H1 (cell line): Measurements from ENCODE around the gene LBX1. TPM values are rescaled to one million over a fixed set of nuclear protein-coding genes. Genes with fewer than 3 reads are reported as not detected.

Experiments used
- ASH2L ChIP-seq: fragments of 200-600, 300-600 bp; sonication (generic); IDR thresholded peaks from one replicate; pipeline ENCODE4 v1.7.1; 2017; ENCODE audit warnings: low read length
- CHD2 ChIP-seq: IDR thresholded peaks from 2 replicates; pipeline ENCODE4 v1.6.1; 2012; ENCODE audit warnings: low read length, improper control_type of control experiment
- EGR1 ChIP-seq: IDR thresholded peaks from 2 replicates; pipeline ENCODE4 v1.6.1; 2011; ENCODE audit warnings: low read depth, low read length, borderline replicate concordance
- PHF8 ChIP-seq: fragments of 200-600 bp; sonication (generic); conservative IDR thresholded peaks from 2 replicates; pipeline ENCODE4 v1.7.1; 2012; ENCODE audit warnings: low read depth, mild to moderate bottlenecking, inconsistent platforms, low read length, moderate library complexity
- RFX5 ChIP-seq: IDR thresholded peaks from 2 replicates; pipeline ENCODE4 v1.6.1; 2011; ENCODE audit warnings: low read depth, low read length, improper control_type of control experiment, borderline replicate concordance
- ZNF274 ChIP-seq: IDR thresholded peaks from 2 replicates; pipeline ENCODE4 v1.7.0; 2012; ENCODE audit warnings: low read length, borderline replicate concordance; ENCODE audit errors: extremely low read depth
- polyA plus RNA-seq, 7 experiments: library from polyadenylated mRNA; depleted of rRNA in 3 of 7; stranded (reverse) in 5 of 7; unstranded in 2 of 7; fragments of >200 nt in 5 of 7; fragments of 200-250 nt in 2 of 7; gene quantifications; 1 replicate in 5 of 7; 2 replicates in 1 of 7; 4 replicates in 1 of 7; pipeline versions ENCODE4 v1.2.1 to v1.2.3, GENCODE V29; 2011 to 2013; ENCODE audit warnings: missing spikeins in 2 of 7, mixed read lengths in 2 of 7
- total RNA-seq: library from RNA; stranded (reverse); fragmentation: NEBNext Ultra II Directional; extraction: Animal tissue kit (Norgen Biotek cat#: 25700); gene quantifications from 2 replicates; pipeline ENCODE4 v1.2.1, GENCODE V29; 2021
- TF ChIP-seq, protein P1 (sequence below), 3 experiments: IDR thresholded peaks; 1 replicate in 2 of 3; 2 replicates in 1 of 3; pipeline versions ENCODE4 v1.5.1 to v1.6.1; 2011; ENCODE audit warnings: low read length in 3 of 3, mild to moderate bottlenecking in 3 of 3, inconsistent platforms in 2 of 3, low read depth in 1 of 3, moderate library complexity in 1 of 3; ENCODE audit not compliant: insufficient read depth in 1 of 3; ENCODE audit errors: control extremely low read depth in 1 of 3
- TF ChIP-seq, protein P2 (sequence below): fragments of 300-600 bp; sonication (generic); IDR thresholded peaks from 2 replicates; pipeline ENCODE4 v1.7.1; 2012; ENCODE audit warnings: low read length, moderate library complexity, mild to moderate bottlenecking, inconsistent platforms; ENCODE audit not compliant: insufficient replicate concordance

LBX1 gene
- total and polyA plus RNA-seq, 2 of the 8 experiments (the other 6 are each of a cell fraction or from before 2014, with no cell fraction given): not detected

DNA sequence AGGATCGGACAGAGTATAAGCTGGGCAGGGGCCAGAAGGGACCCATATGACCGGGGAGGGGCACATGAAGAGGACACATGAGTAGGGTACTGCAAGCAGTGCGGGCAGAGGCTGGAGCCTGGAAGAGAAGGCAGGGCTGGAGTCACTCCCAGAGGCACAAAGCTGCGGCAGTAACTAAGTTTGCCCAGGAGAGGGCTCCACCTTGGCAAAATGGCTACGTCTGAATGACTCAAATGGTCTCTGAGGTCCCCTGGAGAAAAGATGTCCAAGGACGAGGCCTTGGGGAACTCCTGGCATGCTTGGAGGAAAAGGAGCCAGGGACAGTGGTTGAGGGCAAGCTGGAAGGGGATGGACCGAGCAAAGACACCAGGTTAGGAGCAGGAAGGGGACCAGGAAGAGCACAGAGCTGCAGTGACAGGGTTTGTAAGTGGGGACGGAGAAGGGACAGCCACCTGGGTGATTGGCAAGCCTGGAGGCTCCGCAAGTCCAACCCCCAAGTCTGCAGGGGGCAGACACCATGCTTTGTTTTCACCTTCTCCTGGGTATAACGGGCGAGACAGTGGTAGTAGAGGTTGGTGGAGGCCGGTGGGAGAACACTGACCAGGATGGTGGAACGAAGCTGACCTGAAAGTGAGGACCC is 43.1 kb upstream of the LBX1 start (continued):
- TF ChIP-seq, protein P1, sequence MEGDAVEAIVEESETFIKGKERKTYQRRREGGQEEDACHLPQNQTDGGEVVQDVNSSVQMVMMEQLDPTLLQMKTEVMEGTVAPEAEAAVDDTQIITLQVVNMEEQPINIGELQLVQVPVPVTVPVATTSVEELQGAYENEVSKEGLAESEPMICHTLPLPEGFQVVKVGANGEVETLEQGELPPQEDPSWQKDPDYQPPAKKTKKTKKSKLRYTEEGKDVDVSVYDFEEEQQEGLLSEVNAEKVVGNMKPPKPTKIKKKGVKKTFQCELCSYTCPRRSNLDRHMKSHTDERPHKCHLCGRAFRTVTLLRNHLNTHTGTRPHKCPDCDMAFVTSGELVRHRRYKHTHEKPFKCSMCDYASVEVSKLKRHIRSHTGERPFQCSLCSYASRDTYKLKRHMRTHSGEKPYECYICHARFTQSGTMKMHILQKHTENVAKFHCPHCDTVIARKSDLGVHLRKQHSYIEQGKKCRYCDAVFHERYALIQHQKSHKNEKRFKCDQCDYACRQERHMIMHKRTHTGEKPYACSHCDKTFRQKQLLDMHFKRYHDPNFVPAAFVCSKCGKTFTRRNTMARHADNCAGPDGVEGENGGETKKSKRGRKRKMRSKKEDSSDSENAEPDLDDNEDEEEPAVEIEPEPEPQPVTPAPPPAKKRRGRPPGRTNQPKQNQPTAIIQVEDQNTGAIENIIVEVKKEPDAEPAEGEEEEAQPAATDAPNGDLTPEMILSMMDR (IDR thresholded peaks at IDR 0.05; ENCODE audit: control extremely low read depth in 1 of 3, insufficient read depth in 1 of 3, low read depth in 1 of 3, low read length in 3 of 3): peak; percentile 80 to 93 (median 82)
- TF ChIP-seq CHD2 (no peak), EGR1 (no peak), ZNF274 (no peak), PHF8 (no peak), RFX5 (no peak), ASH2L (no peak)
- TF ChIP-seq, protein P2, sequence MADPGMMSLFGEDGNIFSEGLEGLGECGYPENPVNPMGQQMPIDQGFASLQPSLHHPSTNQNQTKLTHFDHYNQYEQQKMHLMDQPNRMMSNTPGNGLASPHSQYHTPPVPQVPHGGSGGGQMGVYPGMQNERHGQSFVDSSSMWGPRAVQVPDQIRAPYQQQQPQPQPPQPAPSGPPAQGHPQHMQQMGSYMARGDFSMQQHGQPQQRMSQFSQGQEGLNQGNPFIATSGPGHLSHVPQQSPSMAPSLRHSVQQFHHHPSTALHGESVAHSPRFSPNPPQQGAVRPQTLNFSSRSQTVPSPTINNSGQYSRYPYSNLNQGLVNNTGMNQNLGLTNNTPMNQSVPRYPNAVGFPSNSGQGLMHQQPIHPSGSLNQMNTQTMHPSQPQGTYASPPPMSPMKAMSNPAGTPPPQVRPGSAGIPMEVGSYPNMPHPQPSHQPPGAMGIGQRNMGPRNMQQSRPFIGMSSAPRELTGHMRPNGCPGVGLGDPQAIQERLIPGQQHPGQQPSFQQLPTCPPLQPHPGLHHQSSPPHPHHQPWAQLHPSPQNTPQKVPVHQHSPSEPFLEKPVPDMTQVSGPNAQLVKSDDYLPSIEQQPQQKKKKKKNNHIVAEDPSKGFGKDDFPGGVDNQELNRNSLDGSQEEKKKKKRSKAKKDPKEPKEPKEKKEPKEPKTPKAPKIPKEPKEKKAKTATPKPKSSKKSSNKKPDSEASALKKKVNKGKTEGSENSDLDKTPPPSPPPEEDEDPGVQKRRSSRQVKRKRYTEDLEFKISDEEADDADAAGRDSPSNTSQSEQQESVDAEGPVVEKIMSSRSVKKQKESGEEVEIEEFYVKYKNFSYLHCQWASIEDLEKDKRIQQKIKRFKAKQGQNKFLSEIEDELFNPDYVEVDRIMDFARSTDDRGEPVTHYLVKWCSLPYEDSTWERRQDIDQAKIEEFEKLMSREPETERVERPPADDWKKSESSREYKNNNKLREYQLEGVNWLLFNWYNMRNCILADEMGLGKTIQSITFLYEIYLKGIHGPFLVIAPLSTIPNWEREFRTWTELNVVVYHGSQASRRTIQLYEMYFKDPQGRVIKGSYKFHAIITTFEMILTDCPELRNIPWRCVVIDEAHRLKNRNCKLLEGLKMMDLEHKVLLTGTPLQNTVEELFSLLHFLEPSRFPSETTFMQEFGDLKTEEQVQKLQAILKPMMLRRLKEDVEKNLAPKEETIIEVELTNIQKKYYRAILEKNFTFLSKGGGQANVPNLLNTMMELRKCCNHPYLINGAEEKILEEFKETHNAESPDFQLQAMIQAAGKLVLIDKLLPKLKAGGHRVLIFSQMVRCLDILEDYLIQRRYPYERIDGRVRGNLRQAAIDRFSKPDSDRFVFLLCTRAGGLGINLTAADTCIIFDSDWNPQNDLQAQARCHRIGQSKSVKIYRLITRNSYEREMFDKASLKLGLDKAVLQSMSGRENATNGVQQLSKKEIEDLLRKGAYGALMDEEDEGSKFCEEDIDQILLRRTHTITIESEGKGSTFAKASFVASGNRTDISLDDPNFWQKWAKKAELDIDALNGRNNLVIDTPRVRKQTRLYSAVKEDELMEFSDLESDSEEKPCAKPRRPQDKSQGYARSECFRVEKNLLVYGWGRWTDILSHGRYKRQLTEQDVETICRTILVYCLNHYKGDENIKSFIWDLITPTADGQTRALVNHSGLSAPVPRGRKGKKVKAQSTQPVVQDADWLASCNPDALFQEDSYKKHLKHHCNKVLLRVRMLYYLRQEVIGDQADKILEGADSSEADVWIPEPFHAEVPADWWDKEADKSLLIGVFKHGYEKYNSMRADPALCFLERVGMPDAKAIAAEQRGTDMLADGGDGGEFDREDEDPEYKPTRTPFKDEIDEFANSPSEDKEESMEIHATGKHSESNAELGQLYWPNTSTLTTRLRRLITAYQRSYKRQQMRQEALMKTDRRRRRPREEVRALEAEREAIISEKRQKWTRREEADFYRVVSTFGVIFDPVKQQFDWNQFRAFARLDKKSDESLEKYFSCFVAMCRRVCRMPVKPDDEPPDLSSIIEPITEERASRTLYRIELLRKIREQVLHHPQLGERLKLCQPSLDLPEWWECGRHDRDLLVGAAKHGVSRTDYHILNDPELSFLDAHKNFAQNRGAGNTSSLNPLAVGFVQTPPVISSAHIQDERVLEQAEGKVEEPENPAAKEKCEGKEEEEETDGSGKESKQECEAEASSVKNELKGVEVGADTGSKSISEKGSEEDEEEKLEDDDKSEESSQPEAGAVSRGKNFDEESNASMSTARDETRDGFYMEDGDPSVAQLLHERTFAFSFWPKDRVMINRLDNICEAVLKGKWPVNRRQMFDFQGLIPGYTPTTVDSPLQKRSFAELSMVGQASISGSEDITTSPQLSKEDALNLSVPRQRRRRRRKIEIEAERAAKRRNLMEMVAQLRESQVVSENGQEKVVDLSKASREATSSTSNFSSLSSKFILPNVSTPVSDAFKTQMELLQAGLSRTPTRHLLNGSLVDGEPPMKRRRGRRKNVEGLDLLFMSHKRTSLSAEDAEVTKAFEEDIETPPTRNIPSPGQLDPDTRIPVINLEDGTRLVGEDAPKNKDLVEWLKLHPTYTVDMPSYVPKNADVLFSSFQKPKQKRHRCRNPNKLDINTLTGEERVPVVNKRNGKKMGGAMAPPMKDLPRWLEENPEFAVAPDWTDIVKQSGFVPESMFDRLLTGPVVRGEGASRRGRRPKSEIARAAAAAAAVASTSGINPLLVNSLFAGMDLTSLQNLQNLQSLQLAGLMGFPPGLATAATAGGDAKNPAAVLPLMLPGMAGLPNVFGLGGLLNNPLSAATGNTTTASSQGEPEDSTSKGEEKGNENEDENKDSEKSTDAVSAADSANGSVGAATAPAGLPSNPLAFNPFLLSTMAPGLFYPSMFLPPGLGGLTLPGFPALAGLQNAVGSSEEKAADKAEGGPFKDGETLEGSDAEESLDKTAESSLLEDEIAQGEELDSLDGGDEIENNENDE: no peak
